Cortex of kidney (tissue), 1 donor: ENCODE results near the gene VSTM1.
"Not testable (repeated sequence)": the region's sequence is repeated elsewhere in the genome, so short reads cannot be mapped to it uniquely, and the experiment has no call there.

Experiments used
- DNase-seq: peaks from one replicate; lab custom pipeline; 2025; lab: John Stamatoyannopoulos, UW

The VSTM1 gene

DNA sequence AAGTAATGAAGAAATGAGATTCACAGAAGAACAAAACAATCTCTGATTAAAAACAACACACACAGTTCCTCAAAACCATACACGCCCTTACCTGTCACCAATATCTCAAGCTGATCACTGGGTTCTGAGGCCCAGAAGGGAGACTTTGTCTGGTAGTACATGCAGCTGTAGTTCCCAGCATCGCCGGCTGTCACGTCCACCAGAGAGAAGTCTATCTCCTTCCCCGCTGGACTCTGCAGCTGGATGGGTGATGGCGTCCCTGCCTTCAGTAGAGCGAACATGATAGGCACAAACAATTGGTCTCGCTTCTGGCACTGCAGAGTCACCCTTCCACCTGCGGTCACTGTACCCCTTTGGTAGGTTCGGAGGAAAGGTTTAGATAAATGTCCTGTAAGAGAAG, 10.1 kb upstream of the VSTM1 start:
- DNase-seq, result no peak

DNA sequence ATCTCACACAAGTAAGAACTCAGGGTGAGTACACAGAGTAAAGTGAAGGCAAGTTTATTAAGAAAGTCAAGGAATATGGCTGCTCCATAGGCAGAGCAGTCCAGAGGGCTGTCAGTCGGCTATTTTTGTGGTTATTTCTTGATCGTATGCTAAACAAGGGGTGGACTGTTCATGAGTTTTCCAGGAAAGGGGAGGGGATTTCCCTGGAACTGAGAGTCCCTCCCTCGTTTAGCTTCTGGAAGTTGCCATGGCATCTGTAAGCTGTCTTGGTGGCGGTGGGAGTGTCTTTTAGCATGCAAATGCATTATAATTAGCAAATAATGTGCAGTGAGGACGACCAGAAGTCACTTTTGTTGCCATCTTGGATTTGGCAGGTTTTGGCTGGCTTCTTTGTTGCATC, 5.8 kb upstream of the VSTM1 start:
- no peak for DNase-seq

DNA sequence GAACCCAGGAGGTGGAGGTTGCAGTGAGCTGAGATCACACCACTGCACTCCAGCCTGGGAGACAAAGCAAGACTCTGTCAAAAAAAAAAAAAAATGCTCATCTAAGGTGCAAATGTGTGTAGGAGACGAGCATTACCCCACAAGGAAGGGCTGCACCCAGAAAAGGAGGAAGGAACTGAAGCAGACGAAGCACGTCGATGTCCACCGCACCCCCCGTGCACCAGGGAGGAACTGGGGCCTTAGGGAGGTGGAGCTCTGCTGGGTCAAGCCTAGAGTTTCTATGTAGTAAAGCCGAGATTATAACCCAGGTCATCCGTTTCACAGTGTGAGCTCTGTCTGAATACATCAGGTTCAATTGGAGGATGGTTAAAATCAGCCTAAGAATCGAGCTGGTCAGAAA, 1.1 kb downstream of the VSTM1 start:
- DNase-seq, result no peak

DNA sequence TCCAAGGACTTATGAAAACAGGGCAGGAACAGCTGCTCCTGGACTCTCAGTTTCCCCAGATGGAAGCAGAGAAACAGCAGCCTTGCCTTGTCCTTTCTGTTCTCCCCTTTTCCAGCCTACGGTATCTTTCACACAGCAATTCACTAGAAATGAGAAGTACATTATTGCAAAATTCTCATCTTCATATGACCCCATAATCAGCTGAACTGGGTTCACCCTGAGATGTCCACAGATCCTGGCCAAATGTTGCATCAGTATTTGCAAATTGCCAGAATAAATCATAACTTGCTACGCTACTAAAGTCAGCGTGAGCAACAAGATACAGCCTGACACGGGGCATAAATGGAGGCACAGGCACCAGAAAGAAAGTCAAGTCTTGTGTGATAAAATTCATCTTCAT, 16.1 kb downstream of the VSTM1 start:
- no peak for DNase-seq

DNA sequence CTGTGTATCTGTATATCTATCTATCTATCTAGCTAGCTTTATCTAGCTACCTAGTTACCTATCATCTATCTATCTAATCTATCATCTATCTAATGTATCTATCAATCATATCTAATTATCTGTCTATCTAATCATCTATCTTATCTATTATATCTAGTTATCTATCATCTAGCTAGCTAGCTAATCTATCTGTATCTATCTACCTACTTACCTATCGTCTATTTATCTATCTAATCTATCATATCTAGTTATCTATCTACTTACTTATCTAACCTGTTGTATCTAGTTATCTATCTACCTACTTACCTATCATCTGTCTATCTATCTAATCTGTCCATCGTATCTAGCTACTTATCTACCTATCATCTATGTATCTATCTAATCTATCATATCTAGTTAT, 17.9 kb downstream of the VSTM1 start:
- no peak for DNase-seq

DNA sequence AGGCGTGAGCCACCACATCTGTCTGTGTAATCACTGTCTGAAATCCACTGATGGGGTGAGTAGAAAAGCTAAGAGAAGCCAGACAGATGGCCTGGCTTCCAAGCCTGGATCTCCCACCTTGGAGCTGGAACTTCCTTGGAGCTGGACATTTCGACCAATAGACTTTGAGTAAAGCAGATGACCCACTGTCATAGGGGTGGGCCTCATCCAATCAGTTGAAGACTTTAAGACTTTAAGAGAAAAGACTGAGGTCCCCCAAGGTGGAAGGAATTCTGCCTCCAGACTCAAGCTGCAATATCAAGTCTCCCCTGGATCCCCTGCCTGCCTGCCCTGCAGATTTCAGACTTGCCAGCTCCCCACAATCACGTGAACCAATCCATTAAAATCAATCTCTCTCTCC, 20.7 kb downstream of the VSTM1 start:
- DNase-seq, result no peak

DNA sequence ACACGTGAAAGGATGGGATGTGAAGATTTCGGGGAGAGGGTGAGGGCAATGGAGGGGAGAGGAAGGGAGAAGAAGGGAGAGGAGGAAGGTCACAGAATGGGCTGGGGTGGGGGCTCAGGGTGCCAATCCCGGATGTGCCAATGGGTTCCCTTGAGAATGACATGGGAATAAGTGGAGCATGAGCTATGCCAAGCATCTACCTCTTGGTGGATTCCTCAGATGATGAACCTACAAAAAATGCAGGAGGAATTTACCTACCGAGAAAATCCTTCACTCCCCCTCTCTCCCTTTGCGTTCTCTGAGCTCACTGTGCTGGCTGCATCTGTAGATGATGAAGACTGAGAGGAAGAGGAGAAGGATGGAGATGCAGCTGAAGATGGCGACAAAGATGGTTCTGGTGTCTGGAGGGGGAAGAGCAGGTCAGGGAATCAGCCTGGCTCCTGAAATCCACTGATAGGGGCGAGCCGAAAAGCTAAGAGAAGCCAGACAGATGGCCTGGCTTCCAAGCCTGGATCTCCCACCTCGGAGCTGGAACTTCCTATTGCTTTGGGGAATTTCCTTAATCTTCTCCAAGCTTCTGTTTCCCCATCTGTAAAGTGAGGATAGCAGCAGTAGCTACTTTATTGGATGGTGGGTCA, 21.6 kb downstream of the VSTM1 start:
- DNase-seq, result no peak

DNA sequence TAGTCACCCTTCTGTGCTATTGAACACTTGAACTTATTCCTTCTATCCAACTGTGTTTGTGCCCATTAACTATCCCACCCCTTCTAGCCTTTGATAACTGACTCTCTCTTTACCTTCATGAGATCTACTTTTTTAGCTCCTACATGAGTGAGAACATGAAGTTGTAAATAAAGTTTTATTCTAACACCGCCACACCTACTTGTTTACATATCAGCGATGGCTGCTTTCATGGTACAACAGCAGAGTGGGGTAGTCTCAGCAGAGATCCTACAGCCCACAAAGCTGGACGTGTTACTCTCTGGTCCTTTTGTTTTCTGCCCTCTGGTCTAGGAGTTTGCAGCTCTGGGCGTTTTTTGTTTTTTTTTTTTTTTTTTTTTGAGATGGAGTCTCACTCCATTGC, 23.7 kb downstream of the VSTM1 start:
- DNase-seq, result no peak

DNA sequence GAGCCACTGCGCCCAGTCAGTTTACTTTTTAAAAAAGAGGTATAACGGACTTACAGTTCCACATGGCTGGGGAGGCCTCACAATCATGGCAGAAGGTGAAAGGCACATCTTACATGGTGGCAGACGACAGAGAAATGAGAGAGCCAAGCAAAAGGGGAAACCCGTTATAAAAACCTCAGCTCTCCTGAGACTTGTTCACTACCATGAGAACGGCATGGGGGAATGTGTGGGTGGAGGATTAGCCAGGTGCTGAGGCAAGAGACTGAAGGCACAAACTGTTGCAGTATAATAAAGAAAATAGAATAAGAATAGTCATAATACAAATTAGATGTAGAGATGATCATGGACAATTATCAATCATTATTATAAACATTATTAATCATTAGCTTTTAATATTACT, 27.2 kb downstream of the VSTM1 start:
- not testable (repeated sequence) for DNase-seq

DNA sequence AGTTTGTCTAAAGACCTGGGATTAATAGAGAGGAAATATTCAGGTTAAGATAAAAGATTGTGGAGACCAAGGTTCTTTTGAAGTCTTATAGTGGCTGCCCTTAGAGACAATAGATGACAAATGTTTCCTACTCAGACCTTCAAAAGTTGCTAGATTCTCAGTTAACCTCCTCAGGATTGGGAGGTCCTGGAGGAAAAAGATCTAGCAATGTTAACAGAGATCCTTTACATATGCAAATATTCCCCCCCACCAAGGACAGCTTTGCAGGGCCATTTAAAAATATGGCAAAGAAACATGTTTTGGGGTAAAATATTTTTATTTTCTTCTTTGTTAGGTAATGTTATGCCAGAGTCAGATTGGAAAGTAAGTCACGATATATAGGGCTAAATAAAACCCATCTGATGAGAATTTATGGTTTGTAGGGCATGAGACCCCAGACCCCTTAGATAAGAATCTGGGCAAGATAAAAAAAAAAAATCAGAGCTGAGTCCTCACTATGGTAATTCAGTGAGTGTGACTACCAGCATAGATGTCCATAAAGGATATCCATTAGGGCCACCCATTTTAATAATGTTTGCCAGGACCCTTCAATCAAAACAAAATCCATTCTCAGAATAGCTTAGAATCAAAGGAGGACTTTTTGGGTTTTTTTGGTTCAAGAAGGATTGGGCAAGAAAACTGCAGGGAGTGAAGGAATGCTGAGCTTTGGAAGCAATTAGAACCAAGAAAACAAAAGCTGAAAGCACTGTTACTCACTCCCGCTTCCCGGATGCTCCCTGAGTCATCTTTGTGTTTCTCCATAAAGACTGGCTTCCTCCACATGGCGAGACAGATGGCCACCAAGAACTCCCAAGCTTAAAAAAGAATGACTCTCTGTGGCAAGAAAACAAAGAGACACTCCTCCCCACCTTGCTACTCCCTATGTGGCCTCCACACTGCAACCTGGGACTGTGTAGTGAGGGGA, 28.2 kb downstream of the VSTM1 start:
- DNase-seq, result no peak

DNA sequence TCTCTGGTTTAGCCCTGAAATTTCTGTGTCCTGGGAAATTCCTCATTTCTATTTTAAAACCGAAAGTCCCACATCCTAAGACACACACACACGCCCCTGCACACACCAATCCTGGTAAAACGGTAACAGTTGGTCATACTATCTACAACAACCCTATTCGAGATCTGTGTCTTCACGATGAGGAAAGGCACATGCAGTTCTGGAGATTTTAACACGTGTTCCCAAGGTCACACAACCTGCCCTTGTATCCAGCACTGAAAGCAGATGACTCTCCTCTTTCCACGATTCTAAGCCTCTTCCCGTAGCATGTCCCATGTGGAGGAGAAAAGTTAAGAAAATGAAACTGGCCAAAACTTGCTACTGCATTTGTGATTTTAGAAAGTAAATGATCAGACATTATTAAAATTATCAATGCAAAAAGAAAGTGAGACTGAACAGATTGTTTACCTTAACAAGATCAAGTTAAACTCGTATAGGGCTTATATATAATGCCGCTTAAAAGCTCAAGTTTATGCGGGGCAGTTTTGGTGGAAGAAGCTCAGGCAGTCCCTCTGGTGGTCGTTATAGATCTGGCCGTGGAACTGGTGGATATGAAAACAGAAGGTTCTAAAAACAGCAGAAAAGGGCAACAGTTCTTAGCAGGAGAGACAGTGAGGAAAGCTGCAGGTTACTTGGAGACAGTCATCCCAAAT, 32.7 kb downstream of the VSTM1 start:
- DNase-seq, result no peak

DNA sequence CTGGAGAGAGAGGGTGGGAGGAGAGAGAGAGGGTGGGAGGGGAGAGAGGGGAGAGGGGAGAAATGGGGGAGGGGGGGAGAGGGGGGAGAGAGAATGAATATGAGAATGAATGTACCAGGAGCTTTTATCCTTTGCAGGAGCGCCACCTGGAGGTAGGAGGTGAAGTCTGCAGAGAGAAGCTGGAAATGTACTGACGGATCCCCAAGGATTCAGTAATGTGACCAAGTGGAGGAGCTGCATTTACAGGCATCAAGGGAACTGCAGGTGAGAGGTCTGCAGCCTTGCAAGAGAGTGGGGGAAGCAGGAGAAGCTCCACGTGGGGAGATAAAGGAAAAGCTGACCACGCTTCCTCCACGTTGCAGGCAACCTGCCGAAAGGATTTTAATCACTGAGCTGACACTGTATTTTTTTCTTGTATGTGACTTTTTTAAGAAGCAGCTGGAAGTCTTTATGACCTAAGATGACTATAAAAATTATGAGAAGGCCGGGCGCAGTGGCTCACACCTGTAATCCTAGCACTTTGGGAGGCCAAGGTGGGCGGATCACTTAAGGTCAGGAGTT, 33.7 kb downstream of the VSTM1 start:
- DNase-seq, result no peak

DNA sequence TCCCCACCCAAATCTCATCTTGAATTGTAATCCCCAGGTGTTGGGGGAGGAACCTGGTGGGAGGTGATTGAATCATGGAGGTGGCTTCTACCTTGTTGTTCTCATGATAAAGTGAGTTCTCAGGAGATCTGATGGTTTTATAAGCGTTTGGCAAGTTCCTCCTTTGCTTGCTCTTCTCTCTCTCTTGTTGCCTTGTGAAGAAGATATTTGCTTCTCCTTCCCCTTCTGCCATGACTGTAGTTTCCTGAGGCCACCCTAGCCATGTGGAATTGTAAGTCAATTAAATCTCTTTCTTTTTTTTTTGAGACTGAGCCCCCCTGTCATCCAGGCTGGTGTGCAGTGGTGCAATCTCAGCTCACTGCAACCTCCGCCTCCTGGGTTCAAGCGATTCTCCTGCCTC, 34.4 kb downstream of the VSTM1 start:
- DNase-seq, result no peak

DNA sequence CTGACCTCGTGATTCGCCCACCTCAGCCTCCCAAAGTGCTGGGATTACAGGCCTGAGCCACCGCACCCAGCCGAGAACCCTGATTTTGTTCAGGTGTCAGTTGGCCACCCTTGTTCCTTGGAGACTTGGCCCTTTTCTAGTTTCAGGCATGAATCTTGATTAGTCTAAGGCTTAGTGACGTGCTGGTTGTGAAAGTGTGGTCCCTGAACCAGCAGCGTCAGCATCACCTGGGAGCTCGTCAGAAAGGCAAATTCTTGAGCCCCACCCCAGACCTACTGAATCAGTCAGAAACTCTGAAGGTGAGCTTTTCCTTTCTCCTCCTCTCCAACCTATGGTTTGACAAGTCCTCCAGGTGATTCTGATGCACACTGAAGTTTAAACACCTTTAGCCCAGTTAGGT, 37.0 kb downstream of the VSTM1 start:
- no peak for DNase-seq

DNA sequence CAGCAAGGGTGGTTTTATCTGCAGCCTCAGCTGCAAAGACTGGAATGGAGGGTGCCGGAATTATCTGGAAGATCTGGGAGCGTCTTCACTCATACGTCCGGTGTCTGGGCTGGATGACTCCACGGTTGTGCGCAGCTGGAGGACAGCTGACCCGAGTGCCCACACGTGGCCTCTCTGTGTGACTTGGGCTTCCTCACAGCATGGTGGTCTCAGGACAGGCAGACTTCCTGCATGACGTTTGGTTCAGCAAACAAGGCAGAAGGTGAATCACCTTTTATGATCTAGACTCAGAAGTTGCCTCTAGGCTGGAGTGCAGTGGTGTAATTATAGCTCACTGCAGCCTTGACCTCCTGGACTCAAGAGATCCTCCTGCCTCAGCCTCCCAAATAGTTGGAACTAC, 39.0 kb downstream of the VSTM1 start:
- no peak for DNase-seq

DNA sequence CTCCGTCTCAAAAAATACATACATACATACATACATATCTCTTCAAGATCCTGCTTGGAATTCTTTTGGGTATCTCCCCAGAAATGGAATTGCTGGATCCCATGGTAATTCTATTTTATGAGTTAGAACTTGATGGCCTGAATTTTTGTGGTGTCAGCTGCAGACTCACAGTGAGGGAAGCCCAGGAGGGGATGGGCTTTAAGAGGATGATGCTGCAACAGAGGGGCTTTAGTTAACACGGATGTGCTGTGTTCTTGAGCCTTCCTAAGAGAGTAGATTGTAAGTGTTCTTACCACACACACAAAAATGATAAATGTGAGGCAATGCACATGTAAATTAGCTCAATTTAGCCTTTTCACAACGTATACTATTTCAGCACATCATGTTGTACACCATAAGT, 40.5 kb downstream of the VSTM1 start:
- DNase-seq, result no peak

DNA sequence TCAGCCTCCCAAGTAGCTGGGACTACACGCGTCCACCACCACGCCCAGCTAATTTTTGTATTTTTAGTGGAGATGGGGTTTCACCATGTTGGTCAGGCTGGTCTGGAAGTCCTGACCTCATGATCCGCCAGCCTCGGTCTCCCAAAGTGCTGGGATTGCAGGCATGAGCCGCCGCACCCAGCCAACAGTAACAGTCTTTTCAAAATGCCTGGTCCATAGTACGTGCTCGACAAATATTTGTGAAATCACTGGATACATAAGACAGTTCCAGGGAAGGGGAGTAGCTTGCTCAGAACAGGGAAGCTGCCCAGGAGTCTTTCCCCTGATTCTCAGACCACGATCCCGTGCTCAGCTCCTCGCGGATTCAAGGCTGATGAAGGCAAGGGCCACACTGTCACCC, 41.8 kb downstream of the VSTM1 start:
- DNase-seq, result no peak

DNA sequence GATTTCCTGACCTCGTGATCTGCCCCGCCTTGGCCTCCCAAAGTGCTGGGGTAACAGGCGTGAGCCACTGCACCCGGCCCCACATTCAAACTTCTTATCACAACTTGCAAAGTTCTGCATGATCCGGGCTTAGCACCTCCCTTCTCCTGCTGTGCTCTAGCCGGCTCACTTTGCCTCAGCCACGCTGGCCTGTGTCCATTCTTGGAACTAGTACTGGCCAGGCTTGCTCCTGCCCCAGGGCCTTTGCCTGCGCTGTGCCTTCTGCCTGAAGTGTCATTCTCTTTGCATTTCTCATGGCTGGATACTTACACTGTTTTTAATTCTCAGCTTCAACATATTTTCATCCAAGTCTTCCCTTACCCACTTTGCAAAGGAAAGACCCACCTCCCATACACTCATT, 42.3 kb downstream of the VSTM1 start:
- no peak for DNase-seq

DNA sequence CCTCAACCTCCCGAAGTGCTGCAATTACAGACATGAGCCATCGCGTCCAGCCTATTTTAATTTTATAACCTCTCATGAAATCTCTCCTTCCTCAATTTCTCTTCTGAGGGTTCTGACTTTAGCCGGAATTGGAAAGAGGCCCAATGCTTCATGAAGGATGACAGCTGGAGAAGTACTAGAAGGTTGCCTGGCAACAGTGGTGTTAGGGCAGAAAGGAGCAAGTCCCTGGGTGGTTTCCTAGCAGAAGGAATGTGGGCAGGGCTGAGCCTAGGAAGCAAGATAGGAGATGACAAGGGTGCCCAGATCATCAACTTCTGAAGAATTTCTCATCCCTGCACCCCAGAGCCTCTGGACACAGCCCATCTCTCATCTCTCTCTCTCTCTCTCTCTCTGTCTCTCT, 46.4 kb downstream of the VSTM1 start:
- DNase-seq, result no peak

DNA sequence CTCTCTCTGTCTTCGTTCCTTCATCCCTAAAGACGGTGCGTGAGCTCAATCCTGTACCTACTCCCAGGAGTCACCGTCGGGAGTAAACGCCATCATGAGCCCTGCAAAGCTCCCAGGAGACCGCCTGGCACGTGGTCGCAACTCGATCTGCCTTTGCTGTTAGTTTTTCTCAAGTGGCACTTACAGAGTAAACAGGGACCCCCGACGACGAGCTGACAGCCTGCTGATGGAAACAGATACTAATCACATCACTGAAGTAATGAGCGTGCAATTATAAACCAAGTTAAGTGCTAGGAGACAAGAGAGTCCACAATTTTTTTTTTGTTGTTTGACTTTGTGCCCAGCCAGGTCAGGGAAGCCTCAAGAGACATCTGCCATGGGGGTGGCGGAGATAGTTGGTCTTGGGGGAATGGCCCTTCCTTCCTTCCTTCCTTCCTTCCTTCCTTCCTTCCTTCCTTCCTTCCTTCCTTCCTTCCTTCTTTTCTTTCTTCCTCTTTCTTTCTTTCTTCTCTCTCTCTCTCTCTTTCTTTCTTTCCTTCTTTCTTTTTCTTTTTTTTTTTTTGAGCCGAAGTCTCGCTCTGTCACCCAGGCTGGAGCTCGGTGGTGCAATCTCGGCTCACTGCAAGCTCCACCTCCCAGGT, 48.7 kb downstream of the VSTM1 start:
- no peak for DNase-seq

DNA sequence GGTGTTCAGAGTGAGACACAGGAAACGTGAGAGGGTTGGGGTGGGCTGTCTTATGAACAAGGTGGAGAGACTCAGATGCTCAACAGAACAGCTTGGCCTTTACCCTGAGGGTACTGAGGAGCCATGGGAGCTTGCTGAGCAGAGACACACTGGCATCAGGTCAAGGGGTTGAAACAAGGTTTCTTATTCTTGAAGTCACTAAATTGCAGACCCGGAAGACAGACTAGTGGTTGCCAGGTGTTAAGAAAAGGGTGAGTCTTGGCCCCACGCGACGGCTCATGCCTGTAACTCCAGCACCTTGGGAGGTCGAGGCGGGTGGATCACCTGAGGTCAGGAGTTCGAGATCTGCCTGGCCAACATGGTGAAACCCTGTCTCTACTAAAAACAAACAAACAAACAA, 49.8 kb downstream of the VSTM1 start:
- DNase-seq, result no peak

DNA sequence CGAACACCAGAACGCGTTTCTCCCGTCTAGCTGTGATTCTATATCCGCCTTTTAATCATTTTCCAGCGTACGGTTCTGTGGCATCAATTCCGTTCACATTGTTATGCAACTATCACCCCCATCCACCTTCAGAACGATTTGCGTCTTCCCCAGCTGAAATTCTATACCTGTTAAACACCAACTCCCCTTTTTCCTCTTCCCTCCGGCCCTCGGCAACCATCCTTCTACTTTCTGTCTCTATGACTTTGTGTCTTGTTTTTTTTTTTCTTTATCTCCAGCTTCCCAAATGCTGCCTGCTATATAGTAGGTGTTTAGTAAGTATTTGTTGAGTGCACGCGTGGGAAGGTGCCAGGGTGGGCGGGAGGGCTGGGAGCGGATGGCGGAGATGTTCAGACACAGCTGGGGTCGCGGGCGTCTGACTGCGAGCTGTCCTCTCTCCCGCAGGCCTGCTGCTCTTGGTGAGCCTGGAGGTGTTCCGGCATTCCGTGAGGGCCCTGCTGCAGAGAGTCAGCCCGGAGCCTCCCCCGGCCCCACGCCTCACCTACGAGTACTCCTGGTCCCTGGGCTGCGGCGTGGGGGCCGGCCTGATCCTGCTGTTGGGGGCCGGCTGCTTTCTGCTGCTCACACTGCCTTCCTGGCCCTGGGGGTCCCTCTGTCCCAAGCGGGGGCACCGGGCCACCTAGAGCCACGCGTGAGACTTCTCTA, 52.0 kb downstream of the VSTM1 start:
- DNase-seq, result no peak
